Epithelial cell of esophagus (primary cell): ENCODE data around the gene RPS6KA3.

Experiments
- DNase-seq: peaks from one replicate; pipeline ENCODE4 v3.0.0; 2010; ENCODE audit warnings: low read depth
- H3K4me3 ChIP-seq: 2 replicates; pipeline ENCODE4 v1.5.1; 2011; ENCODE audit warnings: mild to moderate bottlenecking, low read length, control low read depth
- TF ChIP-seq, protein P1 (sequence below): IDR thresholded peaks from 2 replicates; pipeline ENCODE4 v1.5.1; 2011; ENCODE audit warnings: low read depth, mild to moderate bottlenecking, low read length, control low read depth, inconsistent platforms; ENCODE audit not compliant: insufficient read depth; ENCODE audit errors: missing control alignments

Gene RPS6KA3

DNA sequence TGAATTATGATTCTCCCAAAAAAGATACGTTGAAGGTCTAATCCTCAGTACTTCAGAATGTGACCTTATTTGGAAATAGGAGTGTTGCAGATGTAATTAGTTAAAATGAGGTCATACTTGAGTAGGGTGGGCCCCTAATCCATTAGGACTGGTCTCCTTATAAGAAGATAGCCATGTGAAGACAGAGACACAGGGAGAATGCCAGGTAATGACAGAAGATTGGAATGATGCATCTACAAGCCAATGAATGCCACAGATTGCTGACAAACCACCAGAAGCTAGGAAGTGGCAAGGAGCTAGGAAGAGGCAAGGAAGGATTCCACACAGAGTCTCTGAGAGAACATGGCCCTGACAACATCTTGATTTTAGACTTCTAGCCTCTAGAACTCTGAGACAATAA lies 7.4 kb upstream of the RPS6KA3 start:
- H3K4me3 ChIP-seq = no peak overlapping the region
- DNase-seq = no peak
- TF ChIP-seq, protein P1, sequence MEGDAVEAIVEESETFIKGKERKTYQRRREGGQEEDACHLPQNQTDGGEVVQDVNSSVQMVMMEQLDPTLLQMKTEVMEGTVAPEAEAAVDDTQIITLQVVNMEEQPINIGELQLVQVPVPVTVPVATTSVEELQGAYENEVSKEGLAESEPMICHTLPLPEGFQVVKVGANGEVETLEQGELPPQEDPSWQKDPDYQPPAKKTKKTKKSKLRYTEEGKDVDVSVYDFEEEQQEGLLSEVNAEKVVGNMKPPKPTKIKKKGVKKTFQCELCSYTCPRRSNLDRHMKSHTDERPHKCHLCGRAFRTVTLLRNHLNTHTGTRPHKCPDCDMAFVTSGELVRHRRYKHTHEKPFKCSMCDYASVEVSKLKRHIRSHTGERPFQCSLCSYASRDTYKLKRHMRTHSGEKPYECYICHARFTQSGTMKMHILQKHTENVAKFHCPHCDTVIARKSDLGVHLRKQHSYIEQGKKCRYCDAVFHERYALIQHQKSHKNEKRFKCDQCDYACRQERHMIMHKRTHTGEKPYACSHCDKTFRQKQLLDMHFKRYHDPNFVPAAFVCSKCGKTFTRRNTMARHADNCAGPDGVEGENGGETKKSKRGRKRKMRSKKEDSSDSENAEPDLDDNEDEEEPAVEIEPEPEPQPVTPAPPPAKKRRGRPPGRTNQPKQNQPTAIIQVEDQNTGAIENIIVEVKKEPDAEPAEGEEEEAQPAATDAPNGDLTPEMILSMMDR = no peak

DNA sequence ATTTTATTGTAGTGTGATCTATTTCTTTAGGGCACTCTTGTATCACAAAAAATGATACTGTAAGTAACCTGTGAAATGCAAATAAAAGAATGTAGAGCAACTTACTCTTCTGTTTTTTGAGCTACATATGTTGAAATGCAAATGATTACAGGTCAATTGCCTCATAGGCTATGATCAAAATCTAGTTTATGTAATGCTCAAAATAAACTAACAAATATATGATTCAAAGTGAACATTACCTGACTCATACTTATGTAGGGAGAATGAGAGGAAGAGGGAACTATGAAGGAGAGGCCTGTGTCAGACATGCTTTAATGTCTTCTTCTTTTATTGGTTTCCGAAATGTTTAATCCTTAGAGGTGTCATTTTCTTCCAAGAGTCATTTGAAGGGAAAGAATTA lies 5.0 kb upstream of the RPS6KA3 start:
- TF ChIP-seq, protein P1 = no peak
- DNase-seq = peak; percentile 72
- H3K4me3 ChIP-seq = no peak overlapping the region

DNA sequence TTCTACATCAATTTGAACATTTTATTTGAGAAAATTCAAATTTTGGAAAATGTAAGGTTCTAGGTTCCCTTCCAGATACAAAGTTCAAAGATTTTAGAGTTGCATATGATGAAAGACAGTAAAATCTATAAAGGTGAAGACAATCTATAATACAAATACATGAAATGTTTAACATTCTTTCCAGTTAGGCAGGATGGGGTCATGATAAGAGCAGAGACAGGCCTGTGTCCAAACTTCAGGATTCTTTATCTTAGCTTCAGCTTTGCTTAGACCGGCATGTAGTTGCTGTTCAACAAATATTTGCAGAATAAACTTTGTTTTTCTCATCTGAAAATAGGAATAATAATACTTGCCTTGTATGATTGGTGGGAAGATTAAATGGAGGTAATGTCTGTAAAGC lies 4.5 kb upstream of the RPS6KA3 start:
- no peak for DNase-seq
- no peak overlapping the region for H3K4me3 ChIP-seq
- TF ChIP-seq, protein P1 = no peak

DNA sequence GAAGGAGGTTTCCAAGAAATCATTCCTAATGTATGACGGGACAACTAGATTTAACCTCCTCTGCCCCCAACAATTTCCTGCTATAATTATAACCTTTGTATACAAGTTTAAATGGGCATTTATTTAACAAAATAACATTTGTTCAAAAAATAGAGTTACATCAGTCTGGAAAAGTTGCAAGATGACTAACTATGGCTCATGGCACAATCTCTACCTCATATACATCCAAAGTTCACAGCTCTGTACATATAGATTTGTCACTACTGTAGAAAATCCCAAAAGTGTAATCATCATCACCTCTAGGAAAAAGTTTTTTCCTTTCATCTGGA lies 3.8 kb upstream of the RPS6KA3 start:
- H3K4me3 ChIP-seq = no peak overlapping the region
- TF ChIP-seq, protein P1 = no peak
- DNase-seq = peak; percentile 63

DNA sequence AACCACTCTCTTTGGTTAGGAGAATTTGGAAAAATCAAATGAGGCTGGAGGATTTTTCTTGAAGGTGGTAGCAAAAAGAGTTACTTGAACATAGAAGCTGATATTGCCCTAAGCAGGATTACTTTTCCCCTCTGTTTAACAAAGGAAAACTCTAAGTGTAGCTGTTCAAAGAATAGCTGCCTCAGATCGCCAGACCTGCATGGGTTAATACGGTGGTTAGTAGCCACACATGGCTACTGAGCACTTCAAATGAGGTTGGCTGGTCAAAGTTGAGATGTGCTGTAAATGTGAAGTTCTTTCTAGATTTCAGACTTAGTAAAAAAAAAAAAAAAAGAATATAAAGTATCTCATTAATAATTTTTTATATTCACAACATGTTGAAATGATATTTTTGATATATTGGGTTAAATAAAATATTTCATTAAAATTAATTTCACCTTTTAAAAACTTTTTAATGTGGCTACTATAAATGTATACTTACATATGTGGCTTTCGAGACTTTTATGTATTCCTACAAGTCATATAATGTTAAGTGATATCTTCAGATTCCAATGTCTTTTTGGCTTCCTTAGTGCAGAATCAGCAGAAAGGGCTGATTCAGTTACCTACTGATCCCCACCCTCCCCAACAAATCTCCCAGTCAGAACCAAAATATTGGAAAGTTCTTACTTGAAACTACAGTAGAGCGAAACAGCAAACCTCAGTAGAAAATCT lies 3.3 kb upstream of the RPS6KA3 start:
- no peak overlapping the region for H3K4me3 ChIP-seq
- no peak for DNase-seq
- TF ChIP-seq, protein P1 = no peak

DNA sequence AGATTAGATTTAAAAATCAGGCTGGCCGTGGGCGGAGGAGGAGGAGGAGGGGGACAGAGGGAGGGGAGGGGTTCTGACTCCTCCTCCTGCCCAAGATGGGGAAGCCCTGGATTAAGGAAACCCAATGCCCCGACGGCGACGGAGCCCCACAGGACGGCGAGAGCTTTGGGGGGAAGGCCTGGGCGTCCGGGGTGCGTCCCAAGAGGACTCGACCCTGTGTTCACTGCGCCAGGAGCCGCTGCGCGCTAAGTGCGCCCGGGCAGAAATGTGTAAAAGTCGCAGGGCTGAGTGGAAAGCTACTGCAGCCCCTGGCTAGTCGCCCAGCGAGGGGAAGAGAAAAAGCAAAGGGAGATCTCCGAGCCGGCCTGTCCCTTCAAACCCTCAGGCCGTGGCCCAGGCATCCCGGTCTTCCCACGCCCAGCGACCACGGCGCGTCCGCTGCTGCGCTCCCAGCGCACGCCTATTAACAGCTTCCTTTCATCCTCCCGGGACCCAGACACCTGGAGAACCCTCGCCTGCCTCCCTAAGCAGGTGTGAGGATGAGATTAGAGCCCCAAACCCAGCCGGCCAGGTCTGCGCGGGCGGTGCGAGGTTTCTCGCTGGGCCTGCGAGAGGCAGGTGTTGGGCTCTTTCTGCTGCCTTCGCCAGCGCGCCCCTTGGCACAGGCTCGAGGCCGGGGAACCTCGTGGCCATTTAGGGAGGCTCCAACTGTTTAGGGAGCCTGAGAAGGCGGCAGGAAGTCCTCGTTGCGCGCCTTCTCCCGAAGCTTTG lies 1.4 kb upstream of the RPS6KA3 start:
- DNase-seq = no peak
- H3K4me3 ChIP-seq = peak overlapping the region; percentile 57
- TF ChIP-seq, protein P1 = no peak

DNA sequence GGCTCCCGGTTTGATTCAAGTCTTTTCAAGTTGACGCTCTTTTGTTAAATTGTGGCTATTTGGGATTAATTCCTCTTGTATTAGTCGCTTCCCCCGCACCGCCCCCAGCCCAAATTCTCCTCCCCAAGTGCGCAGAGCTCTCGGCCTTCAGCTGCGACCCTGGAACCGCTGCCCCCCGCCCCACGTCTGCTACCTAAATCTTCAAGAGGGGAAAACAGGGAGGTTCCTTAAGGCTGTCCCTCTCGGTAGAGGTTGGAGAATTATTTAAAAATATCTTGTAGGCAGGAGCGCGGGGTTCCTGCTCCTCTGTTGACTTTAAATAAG lies 860 bp upstream of the RPS6KA3 start:
- TF ChIP-seq, protein P1 = no peak
- peak overlapping the region; percentile 57 for H3K4me3 ChIP-seq
- DNase-seq = no peak
